GM13976 (cell line): ENCODE measurements around the gene OR5AC2.

Experiments used
- DNase-seq: peaks from one replicate; pipeline ENCODE4 v3.0.0; 2012; ENCODE audit warnings: low spot score
- CTCF ChIP-seq: IDR thresholded peaks from 2 replicates; pipeline ENCODE4 v1.5.1; 2012; ENCODE audit warnings: borderline replicate concordance, mild to moderate bottlenecking; ENCODE audit not compliant: insufficient read depth; ENCODE audit errors: extremely low read depth, missing control alignments, control extremely low read depth
- in situ Hi-C: fragments of 300-500 bp; cut with MboI; formaldehyde crosslinking; loops from one replicate; pipeline ENCODE4 v1.12.0; 2022; ENCODE audit warnings: low sequenced_read_pairs, mixed read lengths, inconsistent platforms; ENCODE audit not compliant: unreplicated experiment

OR5AC2 gene

GRCh38 chr3:98095882-98096281, 8.9 kb downstream of the OR5AC2 start:
- in situ Hi-C loops = no loop called here
- no peak for DNase-seq
- no peak for TF ChIP-seq CTCF

GRCh38 chr3:98099848-98100247, 12.9 kb downstream of the OR5AC2 start:
- no peak for TF ChIP-seq CTCF
- in situ Hi-C loops = no loop called here
- no peak for DNase-seq

- TF ChIP-seq CTCF = no peak
- no peak for DNase-seq
- in situ Hi-C loops = no loop called here
Observed at GRCh38 chr3:98108162-98108561, 21.2 kb downstream of the OR5AC2 start.

DNA sequence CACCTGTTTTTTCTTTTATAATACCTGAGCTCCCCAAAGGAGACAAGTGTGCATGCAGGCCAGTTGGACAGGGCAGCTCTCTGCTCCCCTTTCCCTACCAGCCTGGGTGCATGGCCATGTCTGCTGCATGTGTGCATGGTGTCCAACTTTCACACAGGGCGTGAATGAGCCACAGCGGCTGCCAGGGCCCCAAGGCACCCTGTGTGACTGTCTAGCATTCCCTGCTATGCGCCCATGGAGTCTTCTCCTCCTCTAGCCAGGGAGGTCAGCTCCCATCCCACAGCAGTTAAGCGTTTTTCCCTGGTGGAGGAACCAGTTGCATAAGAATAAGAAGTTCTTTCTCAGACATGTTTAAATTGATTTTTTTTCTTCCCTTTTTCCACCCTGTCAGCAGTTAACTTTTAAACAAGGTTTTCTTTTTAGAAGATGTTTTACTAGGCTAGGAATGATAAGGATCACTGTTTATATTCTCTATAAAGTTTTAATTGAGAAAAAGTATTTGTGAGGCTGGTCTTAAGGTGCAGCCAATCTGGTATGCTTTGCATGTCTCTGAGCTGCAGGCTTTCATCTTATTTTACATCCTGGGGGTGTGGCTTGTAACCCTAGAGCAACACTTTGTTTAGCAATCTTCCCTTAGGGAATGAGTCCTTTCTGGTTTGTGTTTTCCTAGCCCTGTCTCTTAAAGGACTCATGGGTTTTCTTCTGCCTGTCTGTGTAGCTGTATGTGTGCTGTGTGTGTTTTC, 23.0 kb downstream of the OR5AC2 start:
- DNase-seq = no peak
- TF ChIP-seq CTCF = no peak
- in situ Hi-C loops = no loop called here

DNA sequence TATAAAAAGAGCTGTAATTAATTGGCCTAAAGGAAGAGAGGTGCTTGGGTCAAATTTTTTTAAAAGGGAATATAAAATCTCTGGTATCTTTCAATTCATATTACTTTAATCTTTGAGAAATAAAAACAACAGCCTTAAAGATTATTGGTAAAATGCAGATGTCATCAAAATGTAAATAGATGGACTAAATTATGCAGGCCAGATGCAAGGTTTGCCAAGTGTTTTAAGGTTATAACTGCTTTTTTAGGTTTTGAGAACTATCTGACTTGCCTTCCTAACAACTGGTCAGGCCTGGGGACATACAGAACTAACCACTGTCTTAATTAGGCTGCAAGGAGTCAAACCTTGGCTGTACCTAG, 23.6 kb downstream of the OR5AC2 start:
- DNase-seq = no peak
- TF ChIP-seq CTCF = no peak
- in situ Hi-C loops = no loop called here

DNA sequence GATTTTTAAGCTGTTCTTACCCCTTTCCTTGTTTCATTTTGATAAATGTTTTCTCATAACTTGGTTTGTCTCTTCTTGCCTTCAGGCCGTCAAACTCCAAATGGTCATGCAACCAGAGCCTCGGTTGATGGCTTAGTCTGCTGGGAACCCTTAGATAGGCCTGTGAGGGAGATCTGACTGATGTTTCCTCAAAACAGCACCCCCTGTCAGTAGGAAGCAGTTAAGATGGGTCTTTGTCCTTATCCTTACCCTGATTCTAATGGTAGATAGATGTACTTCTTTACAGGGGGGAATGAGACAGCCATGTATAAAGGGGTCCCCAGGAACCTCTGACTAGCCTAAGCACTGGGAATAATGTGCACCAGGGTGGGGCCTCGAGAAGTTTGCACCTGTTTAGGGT, 27.3 kb downstream of the OR5AC2 start:
- no peak for DNase-seq
- in situ Hi-C loops = no loop called here
- TF ChIP-seq CTCF = no peak

GRCh38 chr3:98115717-98116116, 28.7 kb downstream of the OR5AC2 start:
- in situ Hi-C loops = no loop called here
- no peak for TF ChIP-seq CTCF
- no peak for DNase-seq
